B cell (primary cell): Measurements from ENCODE around the gene CALM3. TPM values are rescaled to one million over a fixed set of nuclear protein-coding genes. Genes with fewer than 3 reads are reported as not detected.

Experiments
- ATAC-seq: fragments of 200-7000 bp; cut with Tn5 transposase; one replicate; pipeline ENCODE4 v1.10.0; 2021; ENCODE audit warnings: low read depth, mild to moderate bottlenecking, moderate number of reproducible peaks, moderate library complexity
- CTCF ChIA-PET: fragments of 350-600 bp; sonication (Branson Sonifier 250); formaldehyde crosslinking; loops from one replicate; lab custom pipeline; 2021; ENCODE audit warnings: antibody characterized with exemption, inconsistent platforms; lab: Charles Lee
- POLR2A ChIA-PET: fragments of 350-600 bp; sonication (Branson Sonifier 250); formaldehyde crosslinking; loops from one replicate; lab custom pipeline; 2021; ENCODE audit warnings: antibody characterized with exemption; lab: Charles Lee
- DNase-seq: peaks from one replicate; pipeline ENCODE4 v3.0.0; 2013
- H2AFZ ChIP-seq: 2 replicates; pipeline ENCODE4 v1.6.1; 2012; ENCODE audit warnings: mild to moderate bottlenecking, low read depth, low read length; ENCODE audit not compliant: insufficient read depth, poor library complexity, severe bottlenecking
- H3K27ac ChIP-seq, 2 donors: 1 replicate in 1 of 2; 2 replicates in 1 of 2; pipeline ENCODE4 v1.5.1; 2012 to 2013; ENCODE audit warnings: low read length in 2 of 2, mild to moderate bottlenecking in 2 of 2, moderate library complexity in 1 of 2
- H3K27me3 ChIP-seq, 4 experiments: fragments of 200-600 bp in 1 of 4; sonication (generic) in 1 of 4; replicated peaks in 1 of 4; 1 replicate in 2 of 4; 2 replicates in 2 of 4; pipeline versions ENCODE4 v1.6.1 to v1.7.0; 2013 to 2016; ENCODE audit warnings: low read length in 3 of 4, mild to moderate bottlenecking in 2 of 4, mixed read lengths in 1 of 4, moderate library complexity in 1 of 4; ENCODE audit not compliant: insufficient read depth in 4 of 4, control insufficient read depth in 3 of 4; ENCODE audit errors: control extremely low read depth in 1 of 4
- H3K36me3 ChIP-seq, 2 experiments: replicated peaks in 1 of 2; 1 replicate in 1 of 2; 2 replicates in 1 of 2; pipeline versions ENCODE4 v1.6.1 to v1.7.1; 2013; ENCODE audit warnings: low read length in 1 of 2; ENCODE audit not compliant: insufficient read depth in 2 of 2, control insufficient read depth in 1 of 2; ENCODE audit errors: control extremely low read depth in 1 of 2, extremely low read depth in 1 of 2
- H3K4me1 ChIP-seq, 2 donors: fragments of 200-600 bp in 1 of 2; sonication (generic) in 1 of 2; 1 replicate in 1 of 2; 2 replicates in 1 of 2; pipeline versions ENCODE4 v1.5.1 to v1.6.1; 2013 to 2017; ENCODE audit warnings: low read length in 2 of 2; ENCODE audit not compliant: control insufficient read depth in 2 of 2, insufficient read depth in 2 of 2
- H3K4me2 ChIP-seq: replicated peaks from 2 replicates; pipeline ENCODE3; 2012; ENCODE audit warnings: mild to moderate bottlenecking, low read depth, low read length; ENCODE audit not compliant: poor library complexity, severe bottlenecking
- H3K4me3 ChIP-seq, 5 experiments: fragments of 200-600 bp in 1 of 5; sonication (generic) in 1 of 5; 1 replicate in 3 of 5; 2 replicates in 2 of 5; pipeline versions ENCODE4 v1.5.1 to v1.7.0; 2011 to 2016; ENCODE audit warnings: low read length in 4 of 5, mild to moderate bottlenecking in 4 of 5, low read depth in 2 of 5, control low read depth in 1 of 5, moderate library complexity in 1 of 5; ENCODE audit not compliant: insufficient read depth in 1 of 5; ENCODE audit errors: control extremely low read depth in 1 of 5, extremely low read depth in 1 of 5
- H3K79me2 ChIP-seq: fragments of 200-600 bp; sonication (generic); one replicate; pipeline ENCODE4 v1.6.0; 2016; ENCODE audit warnings: low read length; ENCODE audit not compliant: control insufficient read depth, insufficient read depth
- H3K9ac ChIP-seq: fragments of 200-600 bp; sonication (generic); 2 replicates; pipeline ENCODE4 v1.6.1; 2017; ENCODE audit warnings: mild to moderate bottlenecking, low read length, moderate library complexity
- H3K9me3 ChIP-seq, 3 donors: one replicate each; pipeline versions ENCODE4 v1.6.1 to v1.7.1; 2013; ENCODE audit warnings: low read length in 2 of 3; ENCODE audit not compliant: control insufficient read depth in 2 of 3, insufficient read depth in 1 of 3; ENCODE audit errors: control extremely low read depth in 1 of 3
- H4K20me1 ChIP-seq: 2 replicates; pipeline ENCODE4 v1.6.0; 2012; ENCODE audit warnings: mild to moderate bottlenecking, low read length; ENCODE audit not compliant: insufficient read depth, control insufficient read depth, poor library complexity, severe bottlenecking
- H3K27ac Mint-ChIP-seq: one replicate; pipeline ENCODE4 v1.8.0; 2021; ENCODE audit warnings: mixed read lengths
- H3K27me3 Mint-ChIP-seq: one replicate; pipeline ENCODE4 v1.8.0; 2021; ENCODE audit warnings: mixed read lengths
- H3K4me1 Mint-ChIP-seq: one replicate; pipeline ENCODE4 v1.8.0; 2021; ENCODE audit warnings: mixed read lengths
- H3K4me3 Mint-ChIP-seq: one replicate; pipeline ENCODE4 v1.8.0; 2021; ENCODE audit warnings: mixed read lengths
- H3K9me3 Mint-ChIP-seq: one replicate; pipeline ENCODE4 v1.8.0; 2022; ENCODE audit warnings: mixed read lengths; ENCODE audit not compliant: insufficient read depth
- EZH2 ChIP-seq: IDR thresholded peaks from 2 replicates; pipeline ENCODE4 v1.6.1; 2012; ENCODE audit warnings: borderline replicate concordance, low read depth, mild to moderate bottlenecking, moderate library complexity, low read length; ENCODE audit not compliant: insufficient read depth, poor library complexity, severe bottlenecking
- WGBS: methylation state at CpG from one replicate; pipeline ENCODE4 v1.1.5; 2013; ENCODE audit warnings: missing lambda C conversion rate; ENCODE audit not compliant: insufficient coverage; 5-methylcytosine and 5-hydroxymethylcytosine counted together
- intact Hi-C: fragments of 100-400 bp; cut with micrococcal nuclease; formaldehyde crosslinking; loops from one replicate; pipeline ENCODE4 v1.10.0; 2022
- polyA plus RNA-seq: library from polyadenylated mRNA; depleted of rRNA; stranded (reverse); fragments of >200 nt; gene quantifications from 2 replicates; pipeline ENCODE4 v1.2.3, GENCODE V29; 2012
- total RNA-seq, 2 donors: library from RNA; stranded (reverse); fragments of 120-200 nt in 1 of 2; gene quantifications; 1 replicate in 1 of 2; 2 replicates in 1 of 2; pipeline versions ENCODE4 v1.2.3 to v1.2.4, GENCODE V29; 2013 to 2022
- TF ChIP-seq, protein P1 (sequence below): fragments of 200-600 bp; IDR thresholded peaks from one replicate; pipeline ENCODE4 v1.8.0; 2022; ENCODE audit warnings: antibody characterized with exemption, mild to moderate bottlenecking

Gene CALM3
- total and polyA plus RNA-seq, 2 donors (not counting 1 experiment from before 2014, with no cell fraction given): 99.0 to 99.3 TPM

DNA sequence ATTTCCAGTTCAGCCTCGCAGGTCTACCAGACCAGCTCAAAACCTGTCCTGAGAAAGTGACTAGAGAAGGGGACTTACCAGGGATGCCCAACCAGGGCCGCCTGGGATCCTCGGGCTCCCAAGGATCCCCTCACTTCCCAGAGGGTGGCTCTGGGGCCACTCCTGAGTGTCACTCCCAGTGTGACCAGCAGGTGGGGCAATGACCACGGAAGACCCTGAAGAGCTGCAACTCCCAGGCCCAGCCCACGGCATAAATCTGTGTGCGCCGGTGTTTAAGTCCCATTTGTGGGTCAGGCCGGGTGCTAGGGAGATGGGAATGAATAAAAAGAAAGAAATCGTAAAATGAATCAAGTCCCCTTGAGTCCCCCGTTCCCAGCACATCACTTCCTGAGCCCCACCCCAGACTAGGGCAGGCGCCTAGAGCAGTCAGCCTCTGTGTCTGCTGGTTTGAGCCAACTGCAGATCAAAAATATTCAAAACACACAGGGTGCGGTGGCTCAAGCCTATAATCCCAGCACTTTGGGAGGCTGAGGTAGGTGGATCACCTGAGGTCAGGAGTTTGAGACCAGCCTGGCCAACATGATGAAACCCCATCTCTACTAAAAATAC is 13.1 kb downstream of the CALM3 start:
- H3K9ac ChIP-seq: no peak overlapping the region

More for the DNA sequence above, 13.1 kb downstream of the CALM3 start:
- Histone ChIP-seq H3K9me3 (peaks cover 0 to 7% (median 0%) of the 10 kb centered on the region in 3 donors), H3K27ac (no peak overlapping the region), H3K79me2 (no peaks in the 10 kb centered on the region), H3K4me2 (peak overlapping the region; percentile 38), H3K27me3 (no peaks in the 10 kb centered on the region), H4K20me1 (peaks cover 9% of the 10 kb centered on the region), H3K4me3 (no peak overlapping the region), H3K4me1 (peaks cover 49 to 71% of the 10 kb centered on the region in 2 donors), H3K36me3 (peaks cover 0 to 9% of the 10 kb centered on the region in 2 experiments), H2AFZ (no peak overlapping the region)
- H3K27me3 Mint-ChIP-seq: no peaks in the 10 kb centered on the region
- 19% methylated on average over 7 of the region's 12 CpGs for whole genome bisulfite sequencing
- peak overlapping the region; percentile 26 for H3K4me3 Mint-ChIP-seq
- ATAC-seq (peak; percentile 53), DNase-seq (peak; percentile 89)
- H3K27ac Mint-ChIP-seq: peak overlapping the region; percentile 77
- H3K4me1 Mint-ChIP-seq: peaks cover 58% of the 10 kb centered on the region
- CTCF ChIA-PET: interaction anchor here (0.6 to 16.2 kb wide), 17 partner anchors 8 to 139 kb away, joined by 3 to 447 read pairs (median 5); partner anchors contain the start of genes CALM3, DACT3, GNG8 and PTGIR
- TF ChIP-seq EZH2: no peak
- TF ChIP-seq, protein P1, sequence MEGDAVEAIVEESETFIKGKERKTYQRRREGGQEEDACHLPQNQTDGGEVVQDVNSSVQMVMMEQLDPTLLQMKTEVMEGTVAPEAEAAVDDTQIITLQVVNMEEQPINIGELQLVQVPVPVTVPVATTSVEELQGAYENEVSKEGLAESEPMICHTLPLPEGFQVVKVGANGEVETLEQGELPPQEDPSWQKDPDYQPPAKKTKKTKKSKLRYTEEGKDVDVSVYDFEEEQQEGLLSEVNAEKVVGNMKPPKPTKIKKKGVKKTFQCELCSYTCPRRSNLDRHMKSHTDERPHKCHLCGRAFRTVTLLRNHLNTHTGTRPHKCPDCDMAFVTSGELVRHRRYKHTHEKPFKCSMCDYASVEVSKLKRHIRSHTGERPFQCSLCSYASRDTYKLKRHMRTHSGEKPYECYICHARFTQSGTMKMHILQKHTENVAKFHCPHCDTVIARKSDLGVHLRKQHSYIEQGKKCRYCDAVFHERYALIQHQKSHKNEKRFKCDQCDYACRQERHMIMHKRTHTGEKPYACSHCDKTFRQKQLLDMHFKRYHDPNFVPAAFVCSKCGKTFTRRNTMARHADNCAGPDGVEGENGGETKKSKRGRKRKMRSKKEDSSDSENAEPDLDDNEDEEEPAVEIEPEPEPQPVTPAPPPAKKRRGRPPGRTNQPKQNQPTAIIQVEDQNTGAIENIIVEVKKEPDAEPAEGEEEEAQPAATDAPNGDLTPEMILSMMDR: peak; percentile 86
- no peaks in the 10 kb centered on the region for H3K9me3 Mint-ChIP-seq
- POLR2A ChIA-PET: interaction anchor here (0.6 to 3.2 kb wide), 3 partner anchors 13 to 47 kb away, joined by 3 to 17 read pairs (median 11); partner anchors contain the start of genes CALM3 and DACT3
- intact Hi-C loops: loop anchor here (1.0 to 2.0 kb wide), 4 partner anchors 13 to 85 kb away; partner anchors contain the start of gene CALM3
